Psoas muscle (tissue), 8 donors: ENCODE results near the gene EGFLAM. TPM values are rescaled to one million over a fixed set of nuclear protein-coding genes. Genes with fewer than 3 reads are reported as not detected.

Experiments used
- ATAC-seq, 4 donors: fragments of 200-7000 bp; cut with Tn5 transposase; one replicate each; pipeline ENCODE4 v1.9.1; 2020; ENCODE audit warnings: moderate library complexity in 3 of 4, mild to moderate bottlenecking in 2 of 4
- DNase-seq, 2 donors: peaks; one replicate each; pipeline ENCODE4 v3.0.0-alpha.2; 2020
- H3K27ac ChIP-seq: fragments of 200-600 bp; one replicate; pipeline ENCODE4 v1.8.0; 2022
- H3K27me3 ChIP-seq, 3 donors: fragments of 200-600 bp in 1 of 3; one replicate each; pipeline versions ENCODE4 v1.6.1 to v1.8.0; 2013 to 2022; ENCODE audit warnings: low read length in 2 of 3, mild to moderate bottlenecking in 2 of 3, moderate library complexity in 1 of 3; ENCODE audit not compliant: insufficient read depth in 3 of 3
- H3K36me3 ChIP-seq, 2 donors: fragments of 200-600 bp in 1 of 2; one replicate each; pipeline versions ENCODE4 v1.6.1 to v1.8.0; 2013 to 2022; ENCODE audit warnings: low read depth in 1 of 2, mild to moderate bottlenecking in 1 of 2, moderate library complexity in 1 of 2; ENCODE audit not compliant: insufficient read depth in 1 of 2
- H3K4me1 ChIP-seq: fragments of 200-600 bp; one replicate; pipeline ENCODE4 v1.8.0; 2022
- H3K4me3 ChIP-seq: fragments of 200-600 bp; one replicate; pipeline ENCODE4 v1.8.0; 2022; ENCODE audit warnings: mild to moderate bottlenecking
- H3K9me3 ChIP-seq: fragments of 200-600 bp; one replicate; pipeline ENCODE4 v1.8.0; 2022
- WGBS, 3 donors: extraction: QIAGEN DNeasy Blood & Tissue Kit; methylation state at CpG; one replicate each; pipeline versions ENCODE4 v1.1.6 to v1.1.7; 2013; 5-methylcytosine and 5-hydroxymethylcytosine counted together
- intact Hi-C, 2 donors: fragments of 100-400 bp; cut with DNase I; formaldehyde crosslinking; loops; one replicate each; pipeline versions ENCODE4 v1.11.0 to v1.14.2; 2022
- polyA plus RNA-seq, 3 donors: library from polyadenylated mRNA; stranded (reverse); fragments of 200-250 nt; gene quantifications; one replicate each; pipeline ENCODE4 v1.2.3, GENCODE V29; 2013
- total RNA-seq, 4 donors: library from RNA; stranded (reverse); fragmentation: NEBNext Ultra II Directional in 2 of 4; extraction: Animal tissue kit (Norgen Biotek cat#: 25700) in 2 of 4; gene quantifications; one replicate each; pipeline versions ENCODE4 v1.2.1 to v1.2.4, GENCODE V29; 2021 to 2023
- TF ChIP-seq, protein P1 (sequence below): fragments of 200-600 bp; IDR thresholded peaks from one replicate; pipeline ENCODE4 v1.8.0; 2022; ENCODE audit warnings: antibody characterized with exemption
- donor health status: healthy with polysubstance abuse.
- donor health status: DM: no; HTN: no; CAD: no; lungs with moderate emphysema.
- donor health status: Bipolar disorder and iron deficiency.
- donor health status: healthy.
- donor health status: DM: yes; HTN: yes; CAD: no.
- donor health status: DM: no; HTN: no; CAD: no.
- donor health status: DM: no; HTN: no; CAD: no.
- donor health status: DM: yes; HTN: yes; CAD: no.

EGFLAM gene
- total and polyA plus RNA-seq, 7 donors = 16.0 to 53.8 (median 35.3) TPM

DNA sequence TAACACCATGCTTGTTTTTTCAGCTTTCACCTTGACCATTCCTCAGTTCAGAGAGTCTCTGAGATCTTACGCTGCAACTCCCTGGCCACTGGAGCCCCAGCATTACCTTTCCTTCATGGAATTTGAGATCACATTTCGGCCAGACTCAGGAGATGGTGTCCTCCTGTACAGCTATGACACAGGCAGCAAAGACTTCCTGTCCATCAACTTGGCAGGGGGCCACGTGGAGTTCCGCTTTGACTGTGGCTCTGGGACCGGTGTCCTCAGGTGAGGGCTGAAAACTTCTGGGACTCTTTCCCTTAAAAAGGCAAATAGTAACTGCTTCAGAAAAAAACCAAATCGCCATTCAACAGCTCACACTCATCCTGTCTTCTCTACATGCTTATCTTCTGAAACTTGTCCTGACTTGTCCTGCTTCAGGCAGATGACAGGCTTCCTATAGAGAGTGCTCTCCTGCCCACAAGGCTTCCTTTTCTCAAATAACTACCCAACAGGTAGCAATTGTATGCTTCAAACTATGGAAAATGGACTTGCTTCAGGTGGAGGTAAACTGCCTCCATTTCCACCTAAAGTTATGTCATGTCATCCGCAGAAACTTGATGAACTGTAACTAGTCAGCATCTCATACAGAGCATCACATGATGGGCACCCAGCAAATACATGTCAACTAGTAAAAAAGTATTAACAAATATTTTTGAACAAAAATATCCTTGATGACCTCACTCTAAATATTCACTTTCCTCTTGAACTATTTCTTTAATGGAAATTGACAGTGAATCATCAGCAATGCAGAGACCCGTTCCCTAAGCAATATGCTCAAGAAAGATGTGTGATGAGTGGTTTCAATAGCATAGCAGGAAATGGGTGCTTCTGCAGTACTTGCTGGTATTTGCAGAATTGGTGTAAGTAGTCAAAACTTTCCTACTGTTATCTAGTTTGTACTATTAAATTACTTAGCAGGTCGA is 168.9 kb downstream of the EGFLAM start:
- intact Hi-C loops = loop anchor here in 1 of 2 donors (10.0 kb wide), 1 partner anchor 498 kb away; no protein-coding TSS in a partner anchor
- no peaks in the 10 kb centered on the region for H3K36me3 ChIP-seq

DNA sequence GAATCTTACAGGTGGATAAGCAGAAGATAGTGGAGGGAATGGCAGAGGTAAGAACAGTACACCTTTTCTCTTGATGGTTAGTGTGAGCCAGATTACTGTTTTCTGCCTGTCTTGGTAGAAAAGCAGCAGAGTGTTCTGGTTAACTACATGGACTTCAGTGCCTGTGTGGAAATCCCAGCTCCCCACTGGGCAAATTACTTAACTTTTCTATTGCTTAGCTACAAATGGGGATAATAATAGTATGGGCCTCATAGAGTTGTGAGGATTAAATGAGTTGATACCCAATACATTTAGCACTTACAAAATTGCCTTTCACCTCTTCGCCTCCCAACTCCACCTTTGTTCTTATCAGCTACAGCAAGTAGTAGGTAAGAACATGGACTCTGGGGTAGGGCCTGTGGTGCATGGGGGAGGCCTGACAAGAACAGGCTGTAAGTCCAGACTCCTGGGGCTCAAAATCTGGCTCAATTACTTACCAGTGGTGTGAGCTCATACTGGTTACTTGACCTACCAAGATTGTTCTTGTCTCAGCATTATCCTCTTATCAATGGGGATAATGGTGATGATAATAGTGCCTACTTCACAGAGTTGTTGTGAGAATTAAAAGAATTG is 173.0 kb downstream of the EGFLAM start:
- Histone ChIP-seq H3K9me3 (no peaks in the 10 kb centered on the region), H3K4me3 (no peak overlapping the region), H3K27me3 (no peaks in the 10 kb centered on the region), H3K27ac (no peak overlapping the region), H3K36me3 (no peaks in the 10 kb centered on the region), H3K4me1 (peaks cover 27% of the 10 kb centered on the region)
- TF ChIP-seq, protein P1, sequence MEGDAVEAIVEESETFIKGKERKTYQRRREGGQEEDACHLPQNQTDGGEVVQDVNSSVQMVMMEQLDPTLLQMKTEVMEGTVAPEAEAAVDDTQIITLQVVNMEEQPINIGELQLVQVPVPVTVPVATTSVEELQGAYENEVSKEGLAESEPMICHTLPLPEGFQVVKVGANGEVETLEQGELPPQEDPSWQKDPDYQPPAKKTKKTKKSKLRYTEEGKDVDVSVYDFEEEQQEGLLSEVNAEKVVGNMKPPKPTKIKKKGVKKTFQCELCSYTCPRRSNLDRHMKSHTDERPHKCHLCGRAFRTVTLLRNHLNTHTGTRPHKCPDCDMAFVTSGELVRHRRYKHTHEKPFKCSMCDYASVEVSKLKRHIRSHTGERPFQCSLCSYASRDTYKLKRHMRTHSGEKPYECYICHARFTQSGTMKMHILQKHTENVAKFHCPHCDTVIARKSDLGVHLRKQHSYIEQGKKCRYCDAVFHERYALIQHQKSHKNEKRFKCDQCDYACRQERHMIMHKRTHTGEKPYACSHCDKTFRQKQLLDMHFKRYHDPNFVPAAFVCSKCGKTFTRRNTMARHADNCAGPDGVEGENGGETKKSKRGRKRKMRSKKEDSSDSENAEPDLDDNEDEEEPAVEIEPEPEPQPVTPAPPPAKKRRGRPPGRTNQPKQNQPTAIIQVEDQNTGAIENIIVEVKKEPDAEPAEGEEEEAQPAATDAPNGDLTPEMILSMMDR = no peak
- DNase-seq (no peak), ATAC-seq (no peak)
- intact Hi-C loops = loop anchor here in 1 of 2 donors (5.0 kb wide), 1 partner anchor 371 kb away; no protein-coding TSS in a partner anchor
- 96 to 100% (median 98%) methylated on average over 1 of the region's 1 CpG for WGBS, 3 donors

More for the DNA sequence above, 168.9 kb downstream of the EGFLAM start:
- H3K9me3 ChIP-seq = no peaks in the 10 kb centered on the region
- TF ChIP-seq, protein P1 = no peak
- WGBS, 3 donors = 74 to 89% (median 77%) methylated on average over 9 of the region's 9 CpGs
- H3K27me3 ChIP-seq = no peaks in the 10 kb centered on the region
- H3K4me3 ChIP-seq = no peak overlapping the region
- H3K27ac ChIP-seq = no peak overlapping the region
- ATAC-seq (peak in 3 of 4 donors; percentile 19 to 45 (median 42)), DNase-seq (no peak)
- peaks cover 11% of the 10 kb centered on the region for H3K4me1 ChIP-seq

DNA sequence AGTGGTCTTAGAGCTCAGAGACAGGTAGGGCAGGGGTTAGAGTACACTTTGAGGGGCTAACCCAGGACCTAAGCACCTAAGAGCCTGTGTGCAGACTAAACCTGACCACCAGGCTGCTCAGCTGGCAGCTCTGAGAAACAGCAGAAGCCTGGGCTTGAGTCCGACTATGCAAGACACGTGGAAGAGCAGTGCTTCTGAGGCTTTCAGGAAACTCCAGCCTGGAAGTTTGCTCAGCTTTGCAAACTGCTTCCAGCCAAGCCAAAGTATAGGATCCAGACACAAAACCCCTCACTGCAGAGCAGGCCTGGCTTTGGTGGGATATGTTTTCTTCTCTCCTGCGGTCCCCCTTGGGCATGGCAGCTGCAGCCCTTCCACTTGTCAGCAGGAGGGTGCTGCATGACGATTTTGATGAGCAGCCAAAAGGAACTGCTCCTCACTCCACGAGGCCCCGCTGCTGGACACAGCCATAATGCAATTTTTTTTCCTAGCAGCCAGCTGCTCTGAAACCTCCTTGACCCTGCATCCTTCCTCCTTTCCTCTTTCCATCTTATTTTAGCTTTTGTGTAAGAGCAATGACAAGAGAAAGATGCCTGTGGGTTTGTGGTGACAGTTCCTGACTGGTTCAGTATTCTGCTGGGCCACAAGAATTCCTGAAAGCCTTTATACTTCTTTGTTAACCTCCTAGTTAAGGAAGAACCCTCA is 175.0 kb downstream of the EGFLAM start:
- Histone ChIP-seq H3K9me3 (no peaks in the 10 kb centered on the region), H3K27me3 (no peaks in the 10 kb centered on the region), H3K36me3 (no peaks in the 10 kb centered on the region), H3K27ac (peak overlapping the region; percentile 58), H3K4me1 (peaks cover 20% of the 10 kb centered on the region), H3K4me3 (no peak overlapping the region)
- 3 to 16% (median 7%) methylated on average over 6 of the region's 6 CpGs for WGBS, 3 donors
- intact Hi-C loops = loop anchor here in 1 of 2 donors (5.0 kb wide), 1 partner anchor 369 kb away; no protein-coding TSS in a partner anchor
- ATAC-seq (peak; percentile 65 to 74 (median 72)), DNase-seq (no peak)
- TF ChIP-seq, protein P1 = no peak

DNA sequence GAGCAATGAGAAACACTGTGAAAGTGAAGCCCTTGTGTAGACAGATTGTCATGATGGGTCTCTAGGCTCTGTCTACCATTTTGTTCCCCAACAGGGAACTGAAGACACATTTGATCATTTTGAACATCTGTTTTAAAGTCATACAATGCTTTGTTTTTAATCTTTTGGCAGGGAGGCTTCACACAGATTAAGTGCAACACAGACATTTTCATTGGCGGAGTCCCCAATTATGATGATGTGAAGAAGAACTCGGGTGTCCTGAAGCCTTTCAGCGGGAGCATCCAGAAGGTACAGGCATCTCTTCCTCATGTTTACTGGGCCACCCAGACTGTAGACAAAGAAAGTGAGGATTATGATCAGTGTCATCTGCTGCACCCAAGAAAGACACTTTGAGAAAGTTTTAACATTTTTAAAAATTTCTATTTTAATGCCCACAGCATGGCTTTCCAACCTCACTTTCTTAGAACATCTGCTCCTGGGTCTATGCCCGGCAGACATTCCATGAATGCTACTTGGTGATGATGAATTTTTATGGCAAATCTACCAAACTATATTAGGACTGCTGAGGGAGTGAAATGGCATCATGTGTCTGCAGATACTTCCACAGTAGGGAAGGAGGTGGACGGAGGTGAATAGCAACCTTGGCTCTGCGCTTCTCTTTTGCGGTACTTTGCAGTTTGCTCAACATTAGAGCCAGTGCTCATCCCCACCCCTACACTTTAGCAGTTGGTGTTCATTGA is 176.8 kb downstream of the EGFLAM start:
- WGBS, 3 donors = 46 to 65% (median 49%) methylated on average over 7 of the region's 7 CpGs
- no peaks in the 10 kb centered on the region for H3K27me3 ChIP-seq
- no peak overlapping the region for H3K4me3 ChIP-seq
- no peak for ATAC-seq
- H3K4me1 ChIP-seq = peaks cover 20% of the 10 kb centered on the region
- TF ChIP-seq, protein P1 = no peak
- H3K36me3 ChIP-seq = no peaks in the 10 kb centered on the region
- no peak for DNase-seq
- intact Hi-C loops = loop anchor here (5.0 kb wide), 2 partner anchors 37 to 367 kb away; no protein-coding TSS in a partner anchor
- H3K27ac ChIP-seq = no peak overlapping the region
- no peaks in the 10 kb centered on the region for H3K9me3 ChIP-seq
